HUES6 (cell line): ENCODE data around the gene TM9SF1.

Experiments
- H3K27ac ChIP-seq: 2 replicates; pipeline ENCODE4 v1.7.0; 2013; ENCODE audit warnings: low read depth, mild to moderate bottlenecking, low read length, inconsistent platforms
- H3K27me3 ChIP-seq: 2 replicates; pipeline ENCODE4 v1.6.1; 2013; ENCODE audit warnings: low read length; ENCODE audit not compliant: control insufficient read depth, insufficient read depth
- H3K36me3 ChIP-seq: 2 replicates; pipeline ENCODE4 v1.6.1; 2013; ENCODE audit warnings: low read length; ENCODE audit not compliant: control insufficient read depth, insufficient read depth
- H3K4me1 ChIP-seq: 2 replicates; pipeline ENCODE4 v1.6.1; 2013; ENCODE audit warnings: low read length; ENCODE audit not compliant: control insufficient read depth, insufficient read depth
- H3K4me3 ChIP-seq: 2 replicates; pipeline ENCODE4 v1.5.1; 2013; ENCODE audit warnings: low read depth, low read length
- H3K9ac ChIP-seq: one replicate; pipeline ENCODE4 v1.6.1; 2013; ENCODE audit warnings: mild to moderate bottlenecking, low read length
- H3K9me3 ChIP-seq: 2 replicates; pipeline ENCODE4 v1.6.1; 2013; ENCODE audit warnings: low read depth, low read length; ENCODE audit not compliant: control insufficient read depth, insufficient read depth

The TM9SF1 gene

GRCh38 chr14:24157331-24157730 is 37.9 kb downstream of the TM9SF1 start:
- Histone ChIP-seq H3K9me3 (no peaks in the 10 kb centered on the region), H3K36me3 (peaks cover 60% of the 10 kb centered on the region), H3K27me3 (no peaks in the 10 kb centered on the region), H3K4me3 (no peak overlapping the region), H3K27ac (no peak overlapping the region), H3K4me1 (peaks cover 12% of the 10 kb centered on the region), H3K9ac (no peak overlapping the region)

- no peaks in the 10 kb centered on the region for H3K27me3 ChIP-seq
- H3K36me3 ChIP-seq: peaks cover 61% of the 10 kb centered on the region
- no peak overlapping the region for H3K9ac ChIP-seq
- H3K9me3 ChIP-seq: no peaks in the 10 kb centered on the region
- H3K4me1 ChIP-seq: peaks cover 11% of the 10 kb centered on the region
- no peak overlapping the region for H3K4me3 ChIP-seq
- no peak overlapping the region for H3K27ac ChIP-seq
Observed at GRCh38 chr14:24156840-24157239, 38.4 kb downstream of the TM9SF1 start.

GRCh38 chr14:24155100-24155499 is 40.1 kb downstream of the TM9SF1 start:
- Histone ChIP-seq H3K36me3 (peaks cover 71% of the 10 kb centered on the region), H3K4me3 (no peak overlapping the region), H3K9me3 (no peaks in the 10 kb centered on the region), H3K4me1 (no peaks in the 10 kb centered on the region), H3K27me3 (no peaks in the 10 kb centered on the region), H3K9ac (no peak overlapping the region), H3K27ac (no peak overlapping the region)

- no peaks in the 10 kb centered on the region for H3K9me3 ChIP-seq
- H3K4me1 ChIP-seq: peaks cover 8% of the 10 kb centered on the region; the same call in 1 of the 2 replicates
- no peak overlapping the region for H3K27ac ChIP-seq
- peaks cover 55% of the 10 kb centered on the region for H3K36me3 ChIP-seq
- H3K4me3 ChIP-seq: no peak overlapping the region
- no peak overlapping the region for H3K9ac ChIP-seq
- H3K27me3 ChIP-seq: no peaks in the 10 kb centered on the region
Observed at GRCh38 chr14:24151404-24152080, 43.7 kb downstream of the TM9SF1 start.

GRCh38 chr14:24150993-24151392 is 44.2 kb downstream of the TM9SF1 start:
- no peak overlapping the region for H3K9ac ChIP-seq
- no peaks in the 10 kb centered on the region for H3K27me3 ChIP-seq
- peaks cover 8% of the 10 kb centered on the region; the same call in 1 of the 2 replicates for H3K4me1 ChIP-seq
- H3K36me3 ChIP-seq: peaks cover 54% of the 10 kb centered on the region
- H3K27ac ChIP-seq: no peak overlapping the region
- no peak overlapping the region for H3K4me3 ChIP-seq
- no peaks in the 10 kb centered on the region for H3K9me3 ChIP-seq

- no peaks in the 10 kb centered on the region for H3K9me3 ChIP-seq
- no peaks in the 10 kb centered on the region for H3K27me3 ChIP-seq
- H3K4me3 ChIP-seq: no peak overlapping the region
- peaks cover 50% of the 10 kb centered on the region for H3K36me3 ChIP-seq
- H3K27ac ChIP-seq: no peak overlapping the region
- no peak overlapping the region for H3K9ac ChIP-seq
- H3K4me1 ChIP-seq: peaks cover 12% of the 10 kb centered on the region
Observed at GRCh38 chr14:24150567-24150966, 44.7 kb downstream of the TM9SF1 start.

GRCh38 chr14:24150061-24150460 is 45.2 kb downstream of the TM9SF1 start:
- H3K4me1 ChIP-seq: peaks cover 12% of the 10 kb centered on the region
- H3K36me3 ChIP-seq: peaks cover 45% of the 10 kb centered on the region
- H3K27ac ChIP-seq: no peak overlapping the region
- no peaks in the 10 kb centered on the region for H3K27me3 ChIP-seq
- no peaks in the 10 kb centered on the region for H3K9me3 ChIP-seq
- no peak overlapping the region for H3K9ac ChIP-seq
- H3K4me3 ChIP-seq: no peak overlapping the region

- no peak overlapping the region for H3K27ac ChIP-seq
- no peak overlapping the region for H3K9ac ChIP-seq
- H3K4me1 ChIP-seq: peaks cover 12% of the 10 kb centered on the region
- H3K9me3 ChIP-seq: no peaks in the 10 kb centered on the region
- H3K4me3 ChIP-seq: no peak overlapping the region
- peaks cover 43% of the 10 kb centered on the region for H3K36me3 ChIP-seq
- no peaks in the 10 kb centered on the region for H3K27me3 ChIP-seq
Observed at GRCh38 chr14:24149302-24149969, 45.8 kb downstream of the TM9SF1 start.

GRCh38 chr14:24147761-24148428 is 47.3 kb downstream of the TM9SF1 start:
- H3K27ac ChIP-seq: peak overlapping the region; percentile 38; the same call in 1 of the 2 replicates
- H3K36me3 ChIP-seq: peaks cover 49% of the 10 kb centered on the region
- no peaks in the 10 kb centered on the region for H3K27me3 ChIP-seq
- H3K4me1 ChIP-seq: peaks cover 12% of the 10 kb centered on the region
- no peaks in the 10 kb centered on the region for H3K9me3 ChIP-seq
- peak overlapping the region; percentile 82 for H3K9ac ChIP-seq
- H3K4me3 ChIP-seq: peak overlapping the region; percentile 90

- H3K27me3 ChIP-seq: no peaks in the 10 kb centered on the region
- peaks cover 44% of the 10 kb centered on the region for H3K36me3 ChIP-seq
Observed at GRCh38 chr14:24146978-24147760, 48.1 kb downstream of the TM9SF1 start, which contains the start of gene RNF31. Gene RNF31, plus strand, starts transcription at chr14:24147498. Its CDS starts 201 bp downstream, at chr14:24147699.

More at GRCh38 chr14:24146978-24147760, 48.1 kb downstream of the TM9SF1 start, which contains the start of gene RNF31:
- peak within 1 kb of the TSS; percentile 38; the same call in 1 of the 2 replicates for H3K27ac ChIP-seq
- peak within 1 kb of the TSS; percentile 82 for H3K9ac ChIP-seq
- H3K4me3 ChIP-seq: peak within 1 kb of the TSS; percentile 90
- no peaks in the 10 kb centered on the region for H3K9me3 ChIP-seq
- peaks cover 13% of the 10 kb centered on the region for H3K4me1 ChIP-seq
